Central memory CD4-positive, alpha-beta T cell (primary cell): Measurements from ENCODE around the gene RAC3.

Source experiments
- DNase-seq: peaks from one replicate; pipeline ENCODE4 v3.0.0; 2022

Gene RAC3

GRCh38 chr17:82077617-82078358 is 46.3 kb downstream of the RAC3 start:
- no peak for DNase-seq

- no peak for DNase-seq
Observed at GRCh38 chr17:82078433-82078832, 47.0 kb downstream of the RAC3 start.

GRCh38 chr17:82079001-82079677 is 47.7 kb downstream of the RAC3 start:
- DNase-seq, result no peak

GRCh38 chr17:82080048-82080788 is 48.7 kb downstream of the RAC3 start:
- DNase-seq, result no peak

- DNase-seq, result no peak
Observed at GRCh38 chr17:82080789-82081464, 49.4 kb downstream of the RAC3 start.

GRCh38 chr17:82081546-82081945 is 50.1 kb downstream of the RAC3 start:
- no peak for DNase-seq

- DNase-seq, result no peak
Observed at GRCh38 chr17:82081966-82082365, 50.5 kb downstream of the RAC3 start.

GRCh38 chr17:82082456-82082855 is 51.0 kb downstream of the RAC3 start:
- DNase-seq, result no peak

- DNase-seq, result no peak
Observed at GRCh38 chr17:82083009-82083408, 51.5 kb downstream of the RAC3 start.
